T-helper 2 cell treated with Interferon-gamma antibody and Interleukin-4, amounts not matched to agents 5 μg/mL and 100 μg/mL, for 36 hours (primary cell): Measurements from ENCODE around the gene LSS.

Experiments used
- DNase-seq: peaks from one replicate; pipeline ENCODE4 v3.0.0; 2021; ENCODE audit warnings: low spot score
- H3K27ac Mint-ChIP-seq: one replicate; pipeline ENCODE4 v1.8.0; 2021; ENCODE audit warnings: mild to moderate bottlenecking, mixed read lengths
- H3K27me3 Mint-ChIP-seq: one replicate; pipeline ENCODE4 v1.8.0; 2021; ENCODE audit warnings: low read depth, mixed read lengths
- H3K36me3 Mint-ChIP-seq: one replicate; pipeline ENCODE4 v1.8.0; 2021; ENCODE audit warnings: low read depth, mixed read lengths
- H3K4me1 Mint-ChIP-seq: one replicate; pipeline ENCODE4 v1.8.0; 2021; ENCODE audit warnings: low read depth, mixed read lengths
- H3K4me3 Mint-ChIP-seq: one replicate; pipeline ENCODE4 v1.8.0; 2022; ENCODE audit warnings: mild to moderate bottlenecking, moderate library complexity, mixed read lengths
- H3K9me3 Mint-ChIP-seq: one replicate; pipeline ENCODE4 v1.8.0; 2021; ENCODE audit warnings: mixed read lengths

LSS gene

DNA sequence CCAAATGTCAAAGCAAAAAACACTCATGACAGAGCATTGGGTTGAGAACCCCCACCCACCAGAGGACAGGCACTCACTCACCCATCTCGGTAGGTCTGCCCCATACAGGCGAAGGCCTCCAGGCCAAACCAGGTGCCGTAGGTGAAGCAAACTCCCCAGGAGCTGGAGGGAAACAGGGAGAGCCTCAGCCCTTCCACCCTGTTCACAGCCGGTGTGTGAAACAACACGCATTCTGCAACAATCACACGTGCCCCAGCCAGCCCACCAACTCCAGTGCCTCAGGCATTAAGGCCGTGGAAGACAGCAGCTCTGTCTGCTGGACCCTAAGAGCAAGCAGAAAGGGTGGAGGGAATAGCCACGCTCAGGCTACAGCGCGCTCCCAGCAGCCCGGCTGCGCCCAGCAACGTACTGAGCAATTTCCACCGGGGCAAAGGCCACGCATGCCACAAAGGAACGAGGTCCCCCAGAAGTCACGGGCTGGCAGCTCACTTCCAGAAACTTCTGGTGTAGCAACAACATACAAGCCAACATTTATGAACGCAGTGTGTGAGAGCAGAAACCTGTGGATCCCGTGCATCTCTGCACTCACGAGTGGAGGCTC is 32.9 kb downstream of the LSS start:
- H3K36me3 Mint-ChIP-seq, result peaks cover 45% of the 10 kb centered on the region
- DNase-seq, result no peak
- no peaks in the 10 kb centered on the region for H3K27me3 Mint-ChIP-seq
- no peak overlapping the region for H3K27ac Mint-ChIP-seq
- no peaks in the 10 kb centered on the region for H3K4me1 Mint-ChIP-seq
- no peak overlapping the region for H3K4me3 Mint-ChIP-seq
- H3K9me3 Mint-ChIP-seq, result no peaks in the 10 kb centered on the region

DNA sequence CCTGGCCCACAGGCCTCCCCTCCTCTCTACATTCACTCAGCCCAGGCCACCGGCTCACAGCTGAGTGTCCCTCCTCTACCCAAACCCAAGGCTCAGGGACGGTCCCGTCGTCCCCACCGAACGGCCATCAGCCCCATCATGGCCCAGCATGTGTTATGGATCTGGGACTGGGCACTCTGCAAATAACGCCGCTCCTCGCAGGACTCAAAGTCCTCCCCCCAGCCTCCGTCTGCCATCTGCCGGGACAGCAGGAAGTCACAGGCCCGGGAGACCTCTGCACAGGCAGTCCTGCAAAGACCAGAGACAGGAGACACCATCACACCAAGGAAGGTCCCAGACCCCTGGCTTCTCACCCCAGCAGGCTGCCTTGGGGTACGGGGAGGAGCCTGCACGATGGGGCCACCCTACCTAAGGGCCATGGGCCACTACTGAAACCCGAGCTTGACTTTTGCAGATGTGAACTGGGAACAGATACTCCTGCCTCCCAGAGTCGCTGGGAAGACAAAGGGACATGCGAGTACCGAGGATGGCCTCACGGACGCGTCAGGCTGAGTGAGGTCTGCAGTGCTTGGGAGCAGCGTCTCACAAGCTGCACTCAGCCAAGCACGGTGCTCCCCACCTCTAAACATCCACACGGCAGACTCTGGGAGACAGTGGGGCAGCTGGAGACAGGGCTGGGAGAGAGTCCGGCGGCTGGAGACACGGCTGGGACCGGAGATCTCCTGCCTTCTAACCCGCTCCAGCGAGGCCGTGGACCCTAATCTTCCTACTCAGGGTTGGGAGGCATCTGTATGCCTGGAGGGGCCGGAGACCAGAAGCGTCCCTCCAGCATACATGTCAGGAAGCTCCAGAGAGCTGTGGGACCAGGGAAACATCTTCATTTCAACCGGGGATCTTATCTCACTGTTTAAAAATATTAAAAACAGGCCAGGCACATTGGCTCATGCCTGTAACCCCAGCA is 33.9 kb downstream of the LSS start:
- no peaks in the 10 kb centered on the region for H3K27me3 Mint-ChIP-seq
- H3K27ac Mint-ChIP-seq, result no peak overlapping the region
- no peak for DNase-seq
- H3K36me3 Mint-ChIP-seq, result peaks cover 35% of the 10 kb centered on the region
- H3K4me3 Mint-ChIP-seq, result no peak overlapping the region
- H3K4me1 Mint-ChIP-seq, result no peaks in the 10 kb centered on the region
- no peaks in the 10 kb centered on the region for H3K9me3 Mint-ChIP-seq

DNA sequence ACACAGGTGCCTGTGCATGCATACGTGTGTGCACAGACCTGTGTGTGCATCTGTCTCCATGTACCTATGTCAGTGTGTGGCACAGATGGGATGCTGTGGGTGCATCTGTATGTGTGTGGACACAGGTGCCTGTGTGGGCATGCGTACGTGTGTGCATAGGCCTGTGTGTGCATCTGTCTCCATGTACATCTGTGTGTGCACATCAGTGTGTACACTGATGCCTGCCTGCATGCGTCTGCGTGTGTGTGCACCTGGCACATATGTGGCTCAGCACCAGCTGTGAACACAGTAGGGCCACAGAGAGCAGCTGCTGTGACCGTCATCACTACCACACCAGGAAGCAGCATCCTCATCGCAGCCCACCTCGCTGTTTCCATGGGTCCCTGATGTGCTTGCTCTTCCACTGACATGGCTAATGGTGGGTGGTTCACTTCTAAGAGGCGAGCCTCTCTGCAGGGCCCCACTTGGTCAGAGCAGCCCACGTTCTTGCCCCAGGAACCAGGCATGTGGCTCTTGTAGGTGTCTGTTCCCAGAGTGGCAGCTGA is 34.7 kb downstream of the LSS start:
- H3K27me3 Mint-ChIP-seq, result no peaks in the 10 kb centered on the region
- DNase-seq, result no peak
- H3K27ac Mint-ChIP-seq, result no peak overlapping the region
- no peaks in the 10 kb centered on the region for H3K4me1 Mint-ChIP-seq
- H3K9me3 Mint-ChIP-seq, result no peaks in the 10 kb centered on the region
- no peak overlapping the region for H3K4me3 Mint-ChIP-seq
- H3K36me3 Mint-ChIP-seq, result peaks cover 29% of the 10 kb centered on the region

DNA sequence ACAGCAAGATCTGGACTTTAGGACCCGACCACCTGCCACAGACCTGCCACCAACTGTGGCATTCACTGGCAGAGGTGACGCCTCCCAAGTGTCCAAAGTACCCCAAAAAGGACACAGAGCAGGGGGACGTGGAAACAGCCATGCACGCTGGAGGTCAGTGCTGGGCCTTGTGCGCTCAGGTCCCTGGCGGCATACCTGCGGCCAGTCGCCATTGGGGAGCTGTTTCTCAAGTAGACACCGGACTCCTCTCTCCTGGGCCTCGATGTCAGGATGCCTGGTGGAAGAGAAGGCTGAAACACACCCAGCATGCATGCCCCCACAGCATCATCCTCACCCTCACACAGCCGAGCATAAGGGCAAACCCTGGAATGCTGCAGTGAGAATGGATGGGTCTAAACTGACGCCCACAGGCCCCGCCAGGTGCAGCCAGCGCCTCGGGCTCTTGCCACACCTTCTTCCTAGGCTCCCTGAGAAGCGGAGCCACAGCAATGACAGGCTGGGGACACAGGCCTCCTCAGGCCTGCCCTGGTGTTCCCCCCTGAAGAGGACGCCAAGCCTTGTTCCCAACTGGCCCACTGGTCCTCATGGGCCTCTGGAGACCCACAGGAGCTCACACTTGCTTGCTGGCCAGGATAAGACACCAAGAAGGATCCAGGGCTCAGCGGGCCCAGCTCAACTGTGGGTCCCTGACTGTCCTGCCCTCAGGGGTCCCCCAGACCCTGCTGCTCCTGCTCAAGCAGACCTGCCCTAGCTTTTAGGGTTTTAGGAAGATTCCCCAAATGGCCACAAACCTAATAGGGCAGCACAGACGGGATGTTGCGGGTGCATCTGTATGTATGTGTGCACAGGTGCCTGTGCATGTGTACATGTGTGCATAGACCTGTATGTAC is 36.6 kb downstream of the LSS start:
- DNase-seq, result no peak
- no peaks in the 10 kb centered on the region for H3K4me1 Mint-ChIP-seq
- no peak overlapping the region for H3K27ac Mint-ChIP-seq
- peaks cover 18% of the 10 kb centered on the region for H3K36me3 Mint-ChIP-seq
- H3K27me3 Mint-ChIP-seq, result no peaks in the 10 kb centered on the region
- no peaks in the 10 kb centered on the region for H3K9me3 Mint-ChIP-seq
- no peak overlapping the region for H3K4me3 Mint-ChIP-seq

DNA sequence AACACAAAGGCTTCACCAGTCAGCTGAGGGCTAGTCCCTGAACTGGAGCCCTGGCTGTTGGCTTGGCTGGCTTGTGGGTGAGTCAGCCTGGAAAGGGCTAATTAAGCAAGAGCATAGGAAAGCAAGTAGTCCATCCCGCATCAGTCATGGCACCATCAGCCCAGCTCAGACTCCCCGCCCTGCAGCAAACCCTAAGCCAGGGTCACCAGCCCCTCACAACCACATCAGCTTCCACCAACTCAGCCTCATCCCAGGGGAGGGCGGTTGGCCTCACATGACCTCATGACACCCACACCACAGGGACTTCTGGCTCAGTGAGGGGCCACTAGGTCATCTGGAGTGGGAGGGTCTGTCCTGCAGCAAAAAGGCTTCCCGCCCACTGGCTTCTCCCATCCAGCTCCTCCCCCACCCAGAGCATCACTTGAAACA is 37.3 kb downstream of the LSS start:
- no peak for DNase-seq
- H3K4me1 Mint-ChIP-seq, result no peaks in the 10 kb centered on the region
- no peak overlapping the region for H3K27ac Mint-ChIP-seq
- no peak overlapping the region for H3K4me3 Mint-ChIP-seq
- H3K9me3 Mint-ChIP-seq, result no peaks in the 10 kb centered on the region
- H3K36me3 Mint-ChIP-seq, result peaks cover 16% of the 10 kb centered on the region
- no peaks in the 10 kb centered on the region for H3K27me3 Mint-ChIP-seq

DNA sequence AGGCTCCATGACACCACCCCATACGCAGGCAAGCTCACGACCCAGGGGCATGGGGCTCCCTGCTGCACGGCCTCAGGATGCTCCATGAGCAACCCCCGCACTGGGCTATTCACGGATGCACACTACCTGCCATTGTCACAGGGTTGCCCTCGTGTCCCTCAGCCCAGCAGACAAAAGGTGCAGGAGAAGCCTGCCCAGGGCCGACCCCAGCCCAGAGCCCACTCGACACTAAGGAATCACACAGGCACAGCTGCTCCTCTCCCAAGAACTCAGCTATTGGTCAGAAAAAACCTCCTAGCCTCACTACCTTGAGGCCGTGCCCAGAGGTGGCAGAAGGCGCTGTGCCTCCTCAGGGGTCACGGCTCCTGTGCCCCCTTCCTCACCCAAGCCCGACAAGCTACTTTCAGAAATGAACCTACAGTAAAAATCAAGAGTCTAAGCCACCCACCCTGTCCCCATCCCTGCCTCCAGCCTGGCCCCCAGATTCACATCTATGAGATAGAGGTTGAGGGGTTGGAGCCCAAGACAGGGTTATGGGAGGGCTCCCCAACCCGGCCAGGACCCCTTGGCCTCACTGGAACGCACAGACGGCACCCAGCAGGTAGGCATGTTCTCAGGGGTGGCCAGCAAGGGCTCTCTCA is 38.0 kb downstream of the LSS start:
- Mint-ChIP-seq H3K9me3 (no peaks in the 10 kb centered on the region), H3K27me3 (no peaks in the 10 kb centered on the region), H3K36me3 (peaks cover 16% of the 10 kb centered on the region), H3K4me3 (no peak overlapping the region), H3K27ac (no peak overlapping the region), H3K4me1 (peaks cover 2% of the 10 kb centered on the region)
- DNase-seq, result no peak

DNA sequence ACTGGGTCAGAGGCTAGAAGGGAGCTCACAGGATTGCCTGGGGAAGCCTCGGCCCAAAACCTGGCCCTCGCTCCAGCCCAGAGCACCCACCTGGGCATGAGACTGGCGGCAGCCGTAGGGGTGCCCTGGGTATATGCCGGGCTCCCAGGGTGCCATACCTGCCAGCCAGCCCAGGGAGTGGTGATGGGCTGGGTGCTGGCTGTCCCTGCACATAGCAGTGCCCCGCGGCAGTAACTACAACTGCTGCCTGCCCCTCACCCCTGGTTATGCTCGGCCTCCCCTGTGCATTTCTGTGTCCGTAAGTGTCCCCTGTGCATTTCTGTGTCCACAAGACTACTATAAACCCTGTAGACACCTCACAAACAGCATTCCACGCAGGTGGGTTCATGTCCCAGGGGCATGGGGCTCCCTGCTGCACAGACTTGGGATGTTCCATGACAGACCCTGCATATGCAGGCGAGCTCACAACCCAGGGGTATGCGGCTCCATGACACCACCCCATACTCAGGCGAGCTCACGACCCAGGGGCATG is 38.5 kb downstream of the LSS start:
- DNase-seq, result no peak
- no peak overlapping the region for H3K27ac Mint-ChIP-seq
- no peaks in the 10 kb centered on the region for H3K9me3 Mint-ChIP-seq
- H3K4me3 Mint-ChIP-seq, result no peak overlapping the region
- peaks cover 5% of the 10 kb centered on the region for H3K4me1 Mint-ChIP-seq
- no peaks in the 10 kb centered on the region for H3K27me3 Mint-ChIP-seq
- H3K36me3 Mint-ChIP-seq, result peaks cover 12% of the 10 kb centered on the region

DNA sequence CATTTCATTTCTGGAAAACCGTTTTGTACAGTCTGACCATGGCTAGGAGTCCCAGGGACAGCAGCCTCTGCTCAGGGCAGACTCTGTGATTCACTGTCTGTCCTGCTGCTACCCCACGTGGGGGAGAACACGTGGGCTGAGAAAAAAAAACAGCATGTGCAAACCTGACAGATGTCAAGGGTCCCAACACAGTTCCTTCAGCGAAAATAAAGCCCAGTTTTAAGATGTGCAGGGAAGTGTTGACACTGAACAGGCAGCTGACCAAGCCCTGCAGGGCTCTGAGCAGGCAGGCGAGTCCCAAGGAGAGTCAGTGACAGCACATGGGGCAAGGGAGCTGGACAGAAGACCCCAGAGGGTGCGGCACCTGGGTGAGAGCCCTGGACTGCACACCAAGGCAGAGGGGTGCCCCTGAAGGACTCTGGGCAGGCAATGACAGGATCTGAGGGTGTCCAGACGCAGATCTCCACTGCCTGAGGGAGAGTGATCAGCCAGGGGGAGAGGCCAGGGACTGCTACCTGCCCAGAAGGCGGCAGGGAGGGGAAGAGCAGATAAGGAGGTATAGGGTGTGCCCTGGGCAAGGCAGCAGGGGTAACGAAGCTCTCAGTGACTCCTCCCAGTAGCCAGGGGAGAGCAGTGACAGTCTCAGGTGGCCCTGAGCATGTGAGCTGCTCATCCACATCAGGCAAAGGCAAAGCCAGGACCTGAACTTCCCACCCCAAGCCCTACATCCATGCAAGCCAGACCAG is 39.2 kb downstream of the LSS start:
- Mint-ChIP-seq H3K27me3 (no peaks in the 10 kb centered on the region), H3K4me1 (peaks cover 6% of the 10 kb centered on the region), H3K27ac (no peak overlapping the region), H3K36me3 (peaks cover 11% of the 10 kb centered on the region), H3K9me3 (no peaks in the 10 kb centered on the region), H3K4me3 (no peak overlapping the region)
- DNase-seq, result no peak

DNA sequence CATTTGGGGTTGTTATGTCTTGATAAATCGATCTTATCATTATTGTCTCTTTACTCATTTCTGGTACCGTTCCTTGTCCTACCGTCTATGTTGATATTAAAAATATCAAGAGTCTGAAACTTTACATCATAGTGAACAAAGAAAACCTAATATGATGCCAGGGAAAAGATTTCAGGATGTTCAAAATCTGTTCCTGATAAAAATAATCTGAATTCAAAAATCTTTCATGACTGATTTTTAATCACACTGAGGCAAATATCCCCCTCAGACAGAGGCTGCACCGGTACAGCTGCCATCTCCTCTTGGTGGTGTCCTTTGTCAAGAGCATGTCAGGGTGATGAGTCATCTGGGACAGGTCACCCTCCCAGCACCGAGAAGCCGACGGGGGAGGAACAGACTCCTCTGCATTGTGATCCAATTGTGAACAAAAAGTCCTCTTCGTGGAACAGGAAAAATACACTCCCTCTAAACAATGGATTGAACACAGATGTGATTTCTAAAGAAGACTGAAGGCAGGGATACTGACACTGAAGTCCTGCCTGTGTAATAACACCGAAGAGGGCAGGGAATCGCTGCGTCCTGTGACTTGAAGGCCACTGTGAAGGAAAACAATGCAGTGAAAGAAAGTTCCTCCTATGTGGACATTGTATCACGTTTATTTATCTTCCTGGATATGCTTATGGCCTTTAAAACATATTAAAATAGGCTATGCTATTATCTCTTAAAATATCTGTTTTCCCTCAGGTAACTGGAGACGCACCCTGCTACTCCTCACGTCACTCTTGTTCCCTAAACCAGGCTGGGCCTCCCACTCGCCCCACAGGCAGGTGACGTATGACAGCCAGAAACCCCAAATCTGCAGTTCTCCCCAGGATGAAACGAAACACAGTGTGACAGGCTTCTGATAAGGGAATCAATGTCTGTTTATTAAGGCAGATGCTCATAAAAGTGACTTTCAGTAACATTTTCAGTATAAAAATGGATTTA is 40.1 kb downstream of the LSS start:
- no peak overlapping the region for H3K27ac Mint-ChIP-seq
- no peak for DNase-seq
- no peaks in the 10 kb centered on the region for H3K9me3 Mint-ChIP-seq
- H3K36me3 Mint-ChIP-seq, result peaks cover 3% of the 10 kb centered on the region
- no peak overlapping the region for H3K4me3 Mint-ChIP-seq
- peaks cover 6% of the 10 kb centered on the region for H3K4me1 Mint-ChIP-seq
- H3K27me3 Mint-ChIP-seq, result no peaks in the 10 kb centered on the region

DNA sequence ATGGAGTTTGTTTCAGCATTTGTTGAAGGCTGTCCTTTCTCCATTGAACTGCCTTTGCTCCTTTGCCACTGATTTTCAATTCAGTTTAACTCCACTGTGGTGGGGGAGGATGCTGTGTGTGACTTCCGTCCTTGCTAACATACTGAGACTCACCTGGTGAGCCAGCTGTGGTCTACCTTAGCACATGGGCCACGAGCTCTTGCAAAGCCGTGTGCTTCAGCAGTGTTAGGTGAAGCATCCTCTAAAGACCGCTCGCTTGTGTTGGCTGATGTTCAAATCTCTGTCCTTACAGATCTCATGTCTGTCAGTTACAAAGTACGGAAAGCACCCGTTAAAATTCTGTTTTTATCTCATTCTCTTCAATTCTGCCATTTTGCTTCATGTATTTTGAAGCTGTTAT is 40.8 kb downstream of the LSS start:
- Mint-ChIP-seq H3K36me3 (no peaks in the 10 kb centered on the region), H3K9me3 (no peaks in the 10 kb centered on the region), H3K4me3 (no peak overlapping the region), H3K27ac (no peak overlapping the region), H3K4me1 (peaks cover 6% of the 10 kb centered on the region), H3K27me3 (no peaks in the 10 kb centered on the region)
- DNase-seq, result no peak

DNA sequence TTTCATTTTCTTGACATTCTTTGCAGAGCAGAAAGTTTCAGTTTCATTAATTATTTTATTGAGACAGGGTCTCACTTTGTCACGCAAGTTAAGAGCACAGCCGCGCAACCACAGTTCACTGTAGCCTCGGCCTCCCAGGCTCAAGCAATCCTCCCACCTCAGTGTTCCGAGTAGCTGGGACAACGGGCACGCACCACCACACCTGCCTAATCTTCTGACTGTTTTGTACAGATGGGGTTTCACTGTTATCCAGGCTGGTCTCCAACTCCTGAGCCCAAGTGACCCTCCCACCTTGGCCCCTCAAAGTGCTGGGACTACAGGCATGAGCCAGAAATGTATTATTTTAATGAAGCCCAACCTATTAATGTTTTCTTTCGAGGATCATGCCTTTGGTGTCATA is 41.3 kb downstream of the LSS start:
- no peak for DNase-seq
- no peaks in the 10 kb centered on the region for H3K36me3 Mint-ChIP-seq
- peaks cover 6% of the 10 kb centered on the region for H3K4me1 Mint-ChIP-seq
- no peaks in the 10 kb centered on the region for H3K9me3 Mint-ChIP-seq
- no peak overlapping the region for H3K27ac Mint-ChIP-seq
- H3K27me3 Mint-ChIP-seq, result no peaks in the 10 kb centered on the region
- no peak overlapping the region for H3K4me3 Mint-ChIP-seq

DNA sequence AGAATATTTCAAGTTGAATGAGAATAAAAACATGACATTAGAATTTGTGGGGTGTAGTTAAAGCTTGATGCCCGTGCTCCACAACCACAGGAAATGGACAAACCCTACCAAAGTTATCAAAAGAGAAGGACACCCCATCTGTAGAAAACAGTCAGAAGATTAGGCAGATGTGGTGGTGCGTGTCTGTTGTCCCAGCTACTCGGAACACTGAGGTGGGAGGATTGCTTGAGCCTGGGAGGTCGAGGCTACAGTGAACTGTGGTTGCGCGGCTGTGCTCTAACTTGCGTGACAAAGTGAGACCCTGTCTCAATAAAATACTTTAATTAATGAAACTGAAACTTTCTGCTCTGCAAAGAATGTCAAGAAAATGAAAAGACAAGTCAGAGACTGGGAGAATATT is 42.9 kb downstream of the LSS start:
- no peak for DNase-seq
- Mint-ChIP-seq H3K27me3 (no peaks in the 10 kb centered on the region), H3K9me3 (no peaks in the 10 kb centered on the region), H3K27ac (peak overlapping the region; percentile 61), H3K4me1 (peaks cover 6% of the 10 kb centered on the region), H3K36me3 (no peaks in the 10 kb centered on the region), H3K4me3 (peak overlapping the region; percentile 89)
